HPDE6-E6E7 (cell line): Measurements from ENCODE around the gene CDAN1.
"Not testable (repeated sequence)": the region's sequence is repeated elsewhere in the genome, so short reads cannot be mapped to it uniquely, and the experiment has no call there.

Source experiments
- DNase-seq: peaks from one replicate; pipeline ENCODE4 v3.0.0; 2011; ENCODE audit warnings: missing footprints; ENCODE audit errors: extremely low spot score

Gene CDAN1

GRCh38 chr15:42736793-42737528 is at the start of gene CDAN1:
Gene CDAN1, minus strand, starts transcription at chr15:42737128. Its CDS starts 26 bp downstream, at chr15:42737102.
- peak; percentile 97 for DNase-seq

- DNase-seq: no peak
These were observed 48.6 kb upstream of the CDAN1 start for GRCh38 chr15:42785569-42785968.

GRCh38 chr15:42784705-42785104 is 47.8 kb upstream of the CDAN1 start:
- DNase-seq: no peak

- no peak for DNase-seq
These were observed 45.8 kb upstream of the CDAN1 start for GRCh38 chr15:42782716-42783115.

- no peak for DNase-seq
These were observed 38.5 kb upstream of the CDAN1 start for GRCh38 chr15:42775416-42775815.

- no peak for DNase-seq
These were observed 36.0 kb upstream of the CDAN1 start for GRCh38 chr15:42772901-42773300.

- no peak for DNase-seq
These were observed 35.2 kb upstream of the CDAN1 start for GRCh38 chr15:42772144-42772543.

- not testable (repeated sequence) for DNase-seq
These were observed 29.2 kb upstream of the CDAN1 start for GRCh38 chr15:42766109-42766508.

- not testable (repeated sequence) for DNase-seq
These were observed 27.3 kb upstream of the CDAN1 start for GRCh38 chr15:42764154-42764731.

- DNase-seq: not testable (repeated sequence)
These were observed 24.9 kb upstream of the CDAN1 start for GRCh38 chr15:42761813-42762212.

- DNase-seq: no peak
These were observed 23.8 kb upstream of the CDAN1 start for GRCh38 chr15:42760759-42761158.

- DNase-seq: no peak
These were observed 22.2 kb upstream of the CDAN1 start for GRCh38 chr15:42759093-42759492.

- DNase-seq: no peak
These were observed 13.4 kb upstream of the CDAN1 start for GRCh38 chr15:42750306-42750705.

GRCh38 chr15:42749266-42749665 is 12.3 kb upstream of the CDAN1 start:
- DNase-seq: no peak

GRCh38 chr15:42744195-42744594 is 7.3 kb upstream of the CDAN1 start:
- DNase-seq: no peak

GRCh38 chr15:42742149-42742548 is 5.2 kb upstream of the CDAN1 start:
- no peak for DNase-seq

- no peak for DNase-seq
These were observed 4.8 kb upstream of the CDAN1 start for GRCh38 chr15:42741710-42742109.

- DNase-seq: no peak
These were observed 801 bp upstream of the CDAN1 start for GRCh38 chr15:42737529-42738328.

GRCh38 chr15:42736178-42736792 is 643 bp downstream of the CDAN1 start:
- DNase-seq: no peak

- DNase-seq: no peak
These were observed 1.4 kb downstream of the CDAN1 start for GRCh38 chr15:42735382-42736165.

- no peak for DNase-seq
These were observed 2.8 kb downstream of the CDAN1 start for GRCh38 chr15:42734076-42734672.
